C1 segment of cervical spinal cord (tissue), 14 donors: ENCODE measurements around the gene SPTLC2.
A peak's percentile ranks its signal among the peaks of the same experiment; 100 is the strongest.
"Not testable (repeated sequence)": the region's sequence is repeated elsewhere in the genome, so short reads cannot be mapped to it uniquely, and the experiment has no call there.

Source experiments
- DNase-seq, 14 donors: peaks; one replicate each; lab custom pipeline; 2025; lab: John Stamatoyannopoulos, UW

The SPTLC2 gene

GRCh38 chr14:77588411-77589025 is 27.9 kb downstream of the SPTLC2 start:
- not testable (repeated sequence) for DNase-seq

GRCh38 chr14:77585385-77585784 is 31.1 kb downstream of the SPTLC2 start:
- DNase-seq: no peak

GRCh38 chr14:77584809-77585208 is 31.6 kb downstream of the SPTLC2 start:
- DNase-seq: peak in 6 of 14 donors; percentile 1 to 31 (median 18)

- no peak for DNase-seq
Observed at GRCh38 chr14:77583657-77584056, 32.8 kb downstream of the SPTLC2 start.

GRCh38 chr14:77582511-77582910 is 33.9 kb downstream of the SPTLC2 start:
- DNase-seq: no peak

GRCh38 chr14:77580964-77581505 is 35.4 kb downstream of the SPTLC2 start:
- DNase-seq: no peak

- no peak for DNase-seq
Observed at GRCh38 chr14:77580477-77580876, 36.0 kb downstream of the SPTLC2 start.

- no peak for DNase-seq
Observed at GRCh38 chr14:77579780-77580179, 36.7 kb downstream of the SPTLC2 start.

- DNase-seq: no peak
Observed at GRCh38 chr14:77579065-77579464, 37.4 kb downstream of the SPTLC2 start.

- DNase-seq: peak in 1 of 14 donors; percentile 27
Observed at GRCh38 chr14:77574446-77575115, 41.9 kb downstream of the SPTLC2 start.

- DNase-seq: no peak
Observed at GRCh38 chr14:77573964-77574363, 42.5 kb downstream of the SPTLC2 start.

GRCh38 chr14:77570706-77571268 is 45.6 kb downstream of the SPTLC2 start:
- no peak for DNase-seq

- no peak for DNase-seq
Observed at GRCh38 chr14:77565994-77566305, 50.5 kb downstream of the SPTLC2 start.

GRCh38 chr14:77565289-77565993 is 51.0 kb downstream of the SPTLC2 start:
- no peak for DNase-seq

GRCh38 chr14:77562681-77563080 is 53.8 kb downstream of the SPTLC2 start:
- no peak for DNase-seq

- DNase-seq: no peak
Observed at GRCh38 chr14:77561881-77562280, 54.6 kb downstream of the SPTLC2 start.

- no peak for DNase-seq
Observed at GRCh38 chr14:77559381-77559780, 57.1 kb downstream of the SPTLC2 start.

- DNase-seq: no peak
Observed at GRCh38 chr14:77557391-77557790, 59.0 kb downstream of the SPTLC2 start.

GRCh38 chr14:77556946-77557345 is 59.5 kb downstream of the SPTLC2 start:
- no peak for DNase-seq

GRCh38 chr14:77554816-77555599 is 61.4 kb downstream of the SPTLC2 start:
- DNase-seq: peak in 4 of 14 donors; percentile 14 to 41 (median 32)

- no peak for DNase-seq
Observed at GRCh38 chr14:77554207-77554606, 62.2 kb downstream of the SPTLC2 start.

- no peak for DNase-seq
Observed at GRCh38 chr14:77549451-77549850, 67.0 kb downstream of the SPTLC2 start.
